Stimulated activated CD4-positive, alpha-beta T cell treated with anti-CD3 and anti-CD28 coated beads, Interleukin-4, amount 100 ng/mL, for 24 hours (primary cell): ENCODE results near the gene SPRR2E.
"Not testable (repeated sequence)": the region's sequence is repeated elsewhere in the genome, so short reads cannot be mapped to it uniquely, and the experiment has no call there.

ENCODE experiments used
- DNase-seq: peaks from one replicate; pipeline ENCODE4 v3.0.0-alpha.2; 2020

SPRR2E gene

DNA sequence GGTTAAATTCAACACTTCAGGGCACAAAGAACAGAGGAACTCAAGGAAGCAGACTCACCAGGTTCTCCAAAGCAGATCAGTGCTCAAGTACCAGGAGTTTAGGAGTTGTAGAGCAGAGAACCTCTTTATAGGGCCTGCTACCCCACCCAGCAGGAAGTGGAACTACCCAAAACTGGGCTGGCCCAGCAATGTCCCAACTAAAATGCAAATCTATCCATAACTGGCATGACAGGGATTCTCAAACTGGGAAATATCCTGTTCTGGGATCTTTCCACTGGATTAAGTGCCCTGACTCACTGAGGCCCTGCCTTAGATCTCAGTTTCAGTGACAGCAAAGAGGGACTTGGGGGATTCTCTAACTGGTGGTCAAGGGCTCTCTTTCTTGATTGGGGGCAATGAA, at the start of gene SPRR2E:
Gene SPRR2E, minus strand, starts transcription at position 101 of the 400 bp plus-strand sequence. CDS start 775 bp downstream, outside the sequence.
- no peak for DNase-seq

DNA sequence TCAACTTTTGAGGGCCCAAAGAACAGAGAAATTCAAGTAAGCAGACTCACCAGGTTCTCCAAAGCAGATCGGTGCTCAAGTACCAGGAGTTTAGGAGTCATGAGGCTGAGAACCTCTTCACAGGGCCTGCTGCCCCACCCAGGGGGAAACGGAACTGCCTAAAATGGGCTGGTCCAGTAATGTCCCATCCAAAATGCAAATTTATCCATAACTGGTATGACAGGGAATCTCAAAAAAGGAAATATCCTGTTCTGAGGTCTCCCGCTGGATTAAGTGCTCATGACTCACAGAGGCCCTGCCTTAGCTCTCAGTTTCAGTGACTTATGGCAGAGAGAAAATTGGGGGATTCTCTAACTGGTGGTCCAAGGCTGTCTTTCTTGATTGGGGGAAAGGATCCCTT, 47.1 kb upstream of the SPRR2E start:
- DNase-seq, result no peak

DNA sequence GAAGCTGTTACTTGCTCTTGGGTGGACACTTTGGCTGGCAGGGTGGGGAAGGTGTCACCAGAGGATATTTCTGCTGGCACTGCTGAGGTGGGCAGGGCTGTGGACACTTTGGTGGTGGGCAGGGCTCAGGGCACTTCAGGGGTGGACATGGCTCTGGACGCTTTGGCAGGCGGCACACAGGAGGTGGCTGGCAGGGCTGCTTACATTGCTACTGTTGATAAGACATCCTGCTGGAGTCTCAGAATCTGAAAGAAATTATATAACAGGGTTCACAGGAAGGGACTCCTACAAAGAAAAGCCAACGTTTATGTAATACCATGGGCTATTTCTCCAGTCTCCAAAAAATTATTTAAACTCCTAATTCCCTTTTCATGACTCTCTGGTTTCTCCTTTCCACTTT, 46.2 kb upstream of the SPRR2E start:
- no peak for DNase-seq

DNA sequence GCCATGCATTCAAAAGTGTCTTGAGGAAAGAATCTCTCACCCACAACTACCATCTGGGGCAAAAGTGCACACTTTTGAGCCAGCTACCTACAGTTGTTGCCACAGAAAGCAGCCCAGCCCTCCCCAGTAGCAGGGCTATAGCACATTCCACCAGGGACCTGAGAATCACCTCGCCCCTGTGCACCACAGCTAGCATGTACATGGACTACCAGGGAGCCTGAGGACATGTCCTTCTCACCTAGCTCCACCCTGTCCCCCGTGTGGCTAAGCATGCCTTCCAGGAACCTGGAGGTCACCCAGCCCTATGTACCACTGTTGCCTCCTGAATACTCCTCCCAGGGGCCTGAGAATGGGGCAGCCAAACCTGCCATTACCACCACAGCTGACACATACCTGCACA, 39.4 kb upstream of the SPRR2E start:
- DNase-seq, result no peak

DNA sequence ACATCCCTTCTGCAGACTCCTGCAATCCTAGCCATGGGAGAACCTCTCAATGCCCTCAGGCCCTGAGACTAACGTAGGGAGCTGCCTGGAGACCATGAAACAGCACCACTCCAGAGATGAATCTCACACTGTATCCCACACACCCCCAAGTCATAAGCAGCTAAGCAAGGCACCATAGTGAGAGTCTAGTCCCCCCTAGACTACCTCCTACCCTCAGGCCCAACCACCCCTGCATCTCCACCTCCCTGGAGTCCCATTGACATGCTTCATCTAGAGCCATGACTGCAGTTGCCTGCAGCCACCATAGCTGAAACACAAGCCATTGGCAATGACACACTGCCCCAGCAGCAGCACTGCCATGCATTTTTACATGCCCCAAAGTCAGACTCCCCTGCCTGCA, 38.9 kb upstream of the SPRR2E start:
- DNase-seq, result no peak

DNA sequence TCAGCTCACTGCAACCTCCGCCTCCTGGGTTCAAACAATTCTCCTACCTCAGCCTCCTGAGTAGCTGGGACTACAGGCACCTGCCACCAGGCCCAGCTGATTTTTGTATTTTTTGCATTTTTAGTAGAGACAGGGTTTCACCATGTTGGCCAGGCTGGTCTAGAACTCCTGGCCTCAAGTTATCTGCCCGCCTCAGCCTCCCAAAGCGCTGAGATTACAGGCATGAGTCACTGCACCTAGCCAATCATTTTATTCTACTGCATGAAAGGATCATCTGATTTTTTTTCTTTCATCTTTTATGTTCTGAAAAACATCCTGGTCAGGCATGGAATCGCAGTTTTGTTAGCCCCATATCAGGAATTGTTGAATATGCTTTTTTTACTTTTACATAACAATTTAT, 34.4 kb upstream of the SPRR2E start:
- DNase-seq, result not testable (repeated sequence)

DNA sequence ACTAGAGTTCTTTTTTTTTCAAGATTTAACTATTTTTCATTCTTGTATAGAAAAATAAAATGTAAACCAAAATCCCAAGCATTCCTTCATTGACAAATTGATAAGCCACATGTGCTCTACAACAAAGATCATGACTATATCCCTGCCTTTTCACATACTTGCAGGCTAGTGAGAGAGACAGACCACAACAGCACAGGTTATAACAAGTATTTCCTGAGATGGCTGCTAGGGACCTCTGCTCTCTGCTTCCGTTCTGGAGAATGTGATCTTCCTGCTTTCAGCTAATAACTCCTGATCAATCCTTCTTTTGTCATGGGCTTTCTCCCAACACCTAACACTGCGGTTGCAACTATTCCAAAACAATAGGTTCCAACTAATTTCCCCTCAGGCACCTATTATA, 33.0 kb upstream of the SPRR2E start:
- no peak for DNase-seq

DNA sequence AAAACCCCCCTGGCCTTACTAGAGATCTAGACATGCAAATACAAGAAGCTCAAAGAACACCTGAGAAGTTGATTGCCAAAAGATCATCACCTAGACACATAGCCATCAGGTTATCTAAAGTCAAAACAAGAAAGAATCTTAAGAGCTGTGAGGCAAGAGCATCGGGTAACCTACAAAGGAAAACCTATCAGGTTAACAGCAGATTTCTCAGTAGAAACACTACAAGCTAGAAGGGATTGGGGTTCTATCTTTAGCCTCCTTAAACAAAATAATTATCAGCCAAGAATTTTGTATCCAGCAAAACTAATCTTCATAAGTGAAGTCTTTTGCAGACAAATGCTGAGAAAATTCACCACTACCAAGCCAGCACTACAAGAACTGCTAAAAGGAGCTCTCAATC, 31.2 kb upstream of the SPRR2E start:
- no peak for DNase-seq

DNA sequence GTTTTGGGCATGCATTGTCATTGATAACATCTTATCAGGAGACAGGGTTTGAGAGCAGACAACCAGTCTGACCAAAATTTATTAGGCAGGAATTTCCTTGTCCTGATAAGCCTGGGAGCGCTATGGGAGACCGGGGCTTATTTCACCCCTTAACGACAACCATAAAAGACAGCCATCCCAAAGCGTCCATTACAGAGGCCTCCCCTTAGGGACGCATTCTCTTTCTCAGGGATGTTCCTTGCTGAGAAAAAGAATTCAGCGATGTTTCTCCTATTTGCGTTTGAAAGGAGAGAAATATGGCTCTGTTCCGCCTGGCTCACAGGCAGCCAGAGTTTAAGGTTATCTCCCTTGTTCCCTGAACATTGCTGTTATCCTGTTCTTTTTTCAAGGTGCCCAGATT, 29.5 kb upstream of the SPRR2E start:
- not testable (repeated sequence) for DNase-seq

DNA sequence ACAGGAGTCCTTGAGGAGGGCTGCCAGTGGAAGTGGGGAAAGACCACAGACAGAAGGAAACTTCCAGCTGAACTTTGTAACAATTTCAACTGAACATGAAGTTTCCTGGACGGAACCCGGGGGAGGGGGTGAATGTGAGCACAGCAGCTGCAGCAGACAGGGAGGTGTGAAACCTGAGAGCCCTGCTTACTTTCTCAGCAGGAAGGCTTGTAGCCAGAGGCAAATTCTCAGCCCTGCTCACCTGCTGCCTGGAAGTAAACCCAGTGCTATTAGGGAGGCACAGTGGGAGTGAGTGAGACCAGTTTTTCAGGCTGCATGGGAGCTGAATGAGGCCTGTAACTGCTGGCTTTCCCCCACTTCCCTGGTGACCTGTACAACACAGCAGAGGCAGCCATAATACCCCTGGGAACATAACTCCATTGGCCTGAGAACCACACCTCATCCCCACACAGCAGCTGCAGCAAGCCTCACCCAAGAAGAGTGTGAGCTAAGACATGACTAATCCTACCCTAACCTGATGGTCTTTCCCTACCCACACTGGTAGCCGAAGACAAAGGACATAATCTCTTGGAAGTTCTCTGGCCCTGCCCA, 28.6 kb upstream of the SPRR2E start:
- DNase-seq, result no peak

DNA sequence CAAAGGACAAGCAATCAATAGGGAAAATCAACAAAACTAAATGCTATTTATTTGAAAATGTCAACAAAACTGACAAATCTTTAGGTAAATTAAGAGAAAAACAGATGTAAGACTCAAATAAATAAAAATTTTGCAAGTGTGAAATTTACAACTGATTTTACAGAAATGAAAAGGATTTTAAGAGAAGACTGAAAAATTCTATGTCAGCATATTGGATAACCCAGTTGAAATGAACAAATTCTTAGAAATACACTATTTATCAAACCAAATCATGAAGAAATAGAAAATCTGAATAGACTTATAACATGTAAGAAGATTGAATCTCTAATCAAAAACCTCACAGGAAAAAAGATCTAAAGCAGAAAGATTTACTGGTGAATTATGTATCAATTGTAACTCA, 26.6 kb upstream of the SPRR2E start:
- DNase-seq, result no peak

DNA sequence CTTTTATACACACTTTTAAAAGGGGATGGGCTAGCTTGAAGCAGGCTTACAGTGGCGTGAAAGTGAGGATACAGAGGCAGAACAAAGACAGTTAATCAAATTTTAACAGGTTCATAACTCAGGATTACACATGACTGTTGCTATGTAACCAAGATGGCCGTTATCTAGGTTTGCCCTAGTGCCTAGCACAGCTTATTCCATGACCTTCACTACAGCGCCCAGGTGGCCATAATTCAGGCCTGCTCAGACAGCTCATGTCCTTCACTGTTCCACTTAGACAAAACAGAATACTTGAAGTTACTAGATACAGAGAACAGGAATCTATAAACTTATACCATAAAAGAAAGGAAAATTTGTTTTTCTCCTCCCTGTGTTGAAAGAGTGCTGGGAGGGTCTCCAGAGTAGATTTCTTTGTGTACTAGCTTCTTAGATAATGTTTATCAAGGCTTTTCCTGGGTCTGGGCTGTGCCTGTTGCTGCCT, 25.2 kb upstream of the SPRR2E start:
- DNase-seq, result no peak

DNA sequence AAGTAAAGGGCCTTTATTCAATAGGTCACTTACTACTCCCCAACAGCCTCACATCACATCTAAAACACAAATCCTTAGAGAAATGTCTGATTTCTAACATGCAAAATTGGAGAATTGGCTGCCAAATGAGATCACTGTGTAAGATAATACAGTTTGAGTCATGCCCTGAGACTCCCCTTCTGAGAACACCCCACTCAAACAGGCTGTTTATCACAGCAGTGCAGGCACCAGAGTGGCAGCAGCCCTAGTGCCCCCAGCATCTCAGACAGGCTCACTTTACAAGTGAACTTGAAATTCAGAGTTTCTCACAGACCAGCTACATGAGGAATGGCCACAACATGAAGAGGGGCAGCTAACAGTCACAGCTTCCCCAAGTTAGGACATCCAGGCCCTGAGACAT, 20.9 kb upstream of the SPRR2E start:
- DNase-seq, result not testable (repeated sequence)

DNA sequence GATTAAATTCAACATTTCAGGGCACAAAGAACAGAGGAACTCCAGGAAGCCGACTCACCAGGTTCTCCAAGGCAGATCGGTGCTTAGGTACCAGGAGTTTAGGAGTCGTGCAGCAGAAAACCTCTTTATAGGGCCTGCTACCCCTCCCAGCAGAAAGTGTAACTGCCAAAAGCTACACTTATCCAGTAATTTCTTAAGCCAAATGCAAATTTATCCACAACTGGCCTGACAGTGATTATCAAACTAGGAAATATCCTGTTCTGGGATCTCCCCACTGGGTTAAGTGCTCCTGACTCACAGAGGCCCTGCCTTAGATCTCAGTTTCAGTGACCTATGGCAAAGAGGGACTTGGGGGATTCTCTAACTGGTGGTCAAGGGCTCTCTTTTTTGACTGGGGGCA, 19.1 kb upstream of the SPRR2E start, which contains the start of gene SPRR2F:
Gene SPRR2F, minus strand, starts transcription at position 101 of the 400 bp plus-strand sequence. CDS start 783 bp downstream, outside the sequence.
- no peak for DNase-seq

DNA sequence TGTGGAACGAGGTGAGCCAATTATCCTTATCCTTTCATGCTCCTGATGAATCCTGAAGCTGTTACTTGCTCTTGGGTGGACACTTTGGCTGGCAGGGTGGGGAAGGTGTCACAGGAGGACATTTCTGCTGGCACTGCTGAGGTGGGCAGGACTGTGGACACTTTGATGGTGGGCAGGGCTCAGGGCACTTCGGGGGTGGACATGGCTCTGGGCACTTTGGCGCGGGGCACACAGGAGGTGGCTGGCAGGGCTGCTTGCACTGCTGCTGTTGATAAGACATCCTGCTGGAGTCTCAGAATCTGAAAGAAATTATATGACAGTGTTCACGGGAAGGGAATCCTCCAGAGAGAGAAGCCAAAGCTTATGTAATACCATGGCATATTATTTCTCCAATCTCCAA, 18.1 kb upstream of the SPRR2E start:
- DNase-seq, result not testable (repeated sequence)

DNA sequence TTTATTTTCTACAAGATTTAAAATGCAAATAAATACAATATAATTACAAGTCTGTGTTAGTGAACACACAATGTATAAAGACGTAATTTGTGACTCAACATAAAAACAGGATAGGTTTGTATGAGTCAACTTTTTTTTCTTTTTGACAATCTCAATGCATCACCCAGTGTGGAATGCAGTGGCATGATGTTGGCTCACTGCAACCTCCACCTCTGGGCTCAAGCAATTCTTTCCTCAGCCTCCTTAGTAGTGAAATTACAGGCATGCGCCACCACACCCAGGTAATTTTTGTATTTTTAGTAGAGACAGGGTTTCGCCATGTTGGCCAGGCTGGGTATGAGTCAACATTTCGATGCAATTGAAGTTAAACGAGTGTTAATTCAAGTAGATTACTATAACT, 5.9 kb upstream of the SPRR2E start:
- DNase-seq, result no peak

DNA sequence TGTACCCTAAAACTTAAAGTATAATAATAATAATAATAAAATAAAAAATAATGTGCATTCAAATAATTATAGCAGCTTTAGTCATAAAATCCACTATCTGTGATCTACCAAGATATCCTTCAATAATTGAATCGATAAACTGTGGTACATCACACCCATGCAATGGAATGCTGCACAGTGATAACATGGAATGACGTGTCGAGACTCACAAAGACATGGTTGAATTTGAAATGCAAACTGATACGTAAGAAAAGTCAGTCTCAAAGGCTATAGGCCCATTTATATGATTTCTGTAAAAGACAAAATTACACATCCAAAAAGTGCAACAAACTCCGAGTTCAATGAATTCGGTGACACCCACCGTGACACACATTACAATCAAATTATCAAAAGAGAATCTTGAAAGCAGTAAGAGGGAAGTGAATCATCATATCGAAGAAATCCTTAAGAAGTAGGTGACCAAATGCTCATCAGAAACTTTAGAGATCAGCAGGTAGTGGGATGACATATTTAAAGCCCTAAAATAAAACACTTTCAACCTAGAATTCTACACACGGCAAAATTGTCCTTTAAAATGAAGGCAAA, 5.2 kb upstream of the SPRR2E start:
- no peak for DNase-seq

DNA sequence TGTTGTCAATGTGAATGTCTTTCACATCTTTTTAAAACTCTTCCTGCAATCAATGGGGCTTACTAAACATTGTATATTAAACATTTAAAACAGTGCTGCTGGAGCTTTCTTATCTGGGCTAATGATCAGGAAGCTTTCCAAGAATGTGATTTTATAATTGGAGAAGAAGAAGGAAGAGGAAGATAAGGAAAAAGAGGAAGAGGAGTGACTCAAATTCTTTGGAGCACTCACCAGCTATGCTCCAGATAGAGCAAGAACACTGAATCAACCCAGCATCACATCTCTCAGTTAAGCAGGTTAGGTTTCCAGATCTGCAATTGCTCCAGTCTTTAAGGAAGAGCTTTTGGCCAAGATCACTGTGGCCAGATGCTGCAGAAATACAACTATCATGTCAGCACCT, 1.4 kb upstream of the SPRR2E start:
- no peak for DNase-seq

DNA sequence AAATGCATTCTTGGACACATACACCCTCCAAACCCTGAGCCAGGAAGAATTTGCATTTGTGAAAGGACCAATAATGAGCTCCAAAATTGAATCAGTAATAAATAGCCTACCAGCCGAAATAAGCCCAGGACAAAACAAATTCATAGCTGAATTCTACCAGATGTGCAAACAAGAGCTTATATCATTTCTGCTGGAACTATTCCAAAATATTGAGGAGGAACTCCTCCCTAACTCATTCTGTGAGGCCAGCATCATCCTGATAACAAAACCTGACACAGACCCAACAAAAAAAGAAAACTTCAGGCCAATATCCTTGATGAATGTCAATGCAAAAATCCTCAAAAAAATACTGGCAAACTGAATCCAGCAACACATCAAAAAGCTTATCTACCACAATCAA, 6.7 kb downstream of the SPRR2E start:
- DNase-seq, result no peak

DNA sequence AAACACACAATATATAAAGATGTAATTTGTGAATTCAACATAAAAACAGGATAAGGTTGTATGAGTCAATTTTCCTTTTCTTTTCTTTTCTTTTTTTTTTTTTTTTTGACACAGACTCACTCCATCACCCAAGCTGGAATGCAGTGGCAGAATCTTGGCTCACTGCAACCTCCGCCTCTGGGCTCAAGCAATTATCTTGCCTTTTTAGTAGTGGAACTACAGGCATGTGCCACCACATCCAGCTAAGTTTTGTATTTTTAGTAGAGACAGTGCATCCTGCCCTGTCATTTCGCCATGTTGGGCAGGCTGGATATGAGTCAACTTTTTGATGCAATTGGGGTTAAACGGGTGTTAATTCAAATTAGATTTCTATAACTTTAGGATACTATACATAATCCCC, 12.6 kb downstream of the SPRR2E start:
- DNase-seq, result no peak

DNA sequence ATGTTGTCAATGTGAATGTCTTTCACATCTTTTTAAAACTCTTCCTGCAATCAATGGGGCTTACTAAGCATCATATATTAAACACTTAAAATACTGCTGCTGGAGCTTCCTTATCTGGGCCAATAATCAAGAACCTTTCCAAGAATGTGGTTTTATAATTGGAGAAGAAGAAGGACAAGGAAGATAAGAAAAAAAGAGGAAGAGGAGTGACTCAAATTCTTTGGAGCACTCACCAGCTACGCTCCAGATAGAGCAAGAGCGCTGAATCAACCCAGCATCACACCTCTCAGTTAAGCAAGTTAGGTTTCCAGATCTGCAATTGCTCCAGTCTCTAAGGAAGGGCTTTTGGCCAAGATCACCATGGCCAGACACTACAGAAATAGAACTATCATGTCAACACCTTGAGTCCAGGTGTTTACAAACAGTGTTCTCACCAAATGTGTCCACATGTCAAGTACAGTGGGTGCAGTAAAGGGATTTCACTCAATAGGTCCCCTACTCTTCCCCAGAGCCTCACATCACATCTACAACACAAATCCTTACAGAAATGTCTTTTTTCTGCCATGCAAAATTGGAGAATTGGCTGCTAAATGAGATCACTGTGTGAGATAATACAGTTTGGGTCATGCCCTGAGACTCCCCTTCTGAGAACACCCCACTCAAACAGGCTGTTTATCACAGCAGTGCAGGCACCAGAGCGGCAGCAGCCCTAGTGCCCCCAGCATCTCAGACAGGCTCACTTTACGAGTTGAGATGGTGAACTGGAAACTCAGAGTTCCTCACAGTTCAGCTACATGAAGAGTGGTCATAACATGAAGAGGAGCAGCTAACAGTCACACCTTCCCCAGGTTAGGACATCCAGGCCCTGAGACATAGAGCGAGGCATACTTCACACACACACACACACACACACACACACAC, 21.3 kb downstream of the SPRR2E start:
- no peak for DNase-seq

DNA sequence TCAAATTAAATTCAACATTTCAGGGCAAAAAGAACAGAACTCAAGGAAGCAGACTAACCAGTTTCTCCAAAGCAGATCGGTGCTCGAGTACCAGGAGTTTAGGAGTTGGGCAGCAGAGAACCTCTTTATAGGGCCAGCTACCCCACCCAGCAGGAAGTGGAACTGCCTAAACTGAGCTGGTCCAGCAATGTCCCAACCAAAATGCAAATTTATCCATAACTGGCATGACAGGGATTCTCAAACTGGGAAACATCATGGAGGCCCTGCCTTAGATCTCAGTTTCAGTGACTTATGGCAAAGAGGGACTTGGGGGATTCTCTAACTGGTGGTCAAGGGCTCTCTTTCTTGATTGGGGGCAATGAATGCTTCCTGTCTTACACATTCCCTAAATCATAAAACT, 22.8 kb downstream of the SPRR2E start, which contains the start of gene SPRR2B:
Gene SPRR2B, minus strand, starts transcription at position 101 of the 400 bp plus-strand sequence. CDS start 772 bp downstream, outside the sequence.
- DNase-seq, result no peak

DNA sequence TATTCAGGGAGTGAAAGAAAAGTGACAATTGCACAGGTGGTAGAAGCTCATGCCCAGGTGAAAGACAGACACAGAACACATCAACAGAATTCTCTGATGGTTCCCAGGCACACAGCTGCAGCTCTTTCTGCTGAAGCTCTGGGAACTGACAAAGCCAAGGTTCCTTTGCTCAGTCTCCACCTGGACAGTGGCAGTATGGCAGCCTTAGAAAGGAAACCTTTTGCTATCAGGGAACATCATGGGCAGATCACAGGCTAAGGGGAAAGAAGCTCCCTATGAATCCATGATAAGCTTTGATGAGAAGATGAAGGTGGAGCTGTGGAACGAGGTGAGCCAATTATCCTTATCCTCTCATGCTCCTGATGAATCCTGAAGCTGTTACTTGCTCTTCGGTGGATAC, 24.1 kb downstream of the SPRR2E start:
- DNase-seq, result no peak
